SH-SY5Y (cell line): ENCODE results near the gene CAND2.

ENCODE experiments used
- GATA2 ChIP-seq: IDR thresholded peaks from 2 replicates; pipeline ENCODE4 v1.6.1; 2011; ENCODE audit warnings: mild to moderate bottlenecking, low read depth, low read length
- GATA3 ChIP-seq: IDR thresholded peaks from 2 replicates; pipeline ENCODE4 v1.6.1; 2011; ENCODE audit warnings: low read depth, mild to moderate bottlenecking, low read length, moderate library complexity

Gene CAND2

DNA sequence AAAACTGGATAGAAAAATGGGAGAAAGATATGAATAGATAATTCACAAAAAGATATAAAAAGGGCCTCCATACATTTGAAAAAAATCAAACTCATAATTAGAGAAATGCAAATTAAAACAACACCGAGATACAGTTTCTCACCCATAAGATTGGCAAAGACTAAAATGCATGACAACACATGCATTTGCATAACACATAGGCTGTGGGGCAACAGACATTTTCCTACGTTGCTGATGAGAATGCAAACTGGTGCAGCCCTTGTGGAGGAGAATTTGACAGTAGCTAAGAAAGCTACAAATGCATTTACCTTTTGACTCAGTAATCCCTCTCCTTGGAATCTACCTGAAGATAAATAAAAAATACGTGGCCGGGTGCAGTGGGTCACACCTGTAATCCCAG lies 11.4 kb upstream of the CAND2 start:
- TF ChIP-seq GATA3 (no peak), GATA2 (no peak)

DNA sequence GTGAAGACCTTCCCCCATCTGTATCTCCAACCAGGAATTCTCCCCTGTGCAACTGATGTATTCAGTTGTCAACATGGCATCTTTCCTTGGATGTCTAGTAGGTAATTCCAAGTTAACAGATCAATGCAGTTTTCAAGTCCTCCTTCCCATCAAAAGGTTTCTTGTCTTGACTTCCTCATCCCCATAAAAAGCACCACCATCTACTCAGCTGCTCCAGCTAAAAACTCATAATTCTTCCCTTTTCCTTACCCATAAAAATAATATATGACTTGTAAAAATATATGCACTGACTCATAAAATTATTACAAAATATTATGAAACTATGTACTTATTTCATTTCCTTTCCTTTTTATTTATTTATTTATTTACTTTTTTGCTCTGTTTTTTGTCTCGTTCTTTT lies 5.0 kb upstream of the CAND2 start:
- no peak for TF ChIP-seq GATA2
- TF ChIP-seq GATA3 = no peak

DNA sequence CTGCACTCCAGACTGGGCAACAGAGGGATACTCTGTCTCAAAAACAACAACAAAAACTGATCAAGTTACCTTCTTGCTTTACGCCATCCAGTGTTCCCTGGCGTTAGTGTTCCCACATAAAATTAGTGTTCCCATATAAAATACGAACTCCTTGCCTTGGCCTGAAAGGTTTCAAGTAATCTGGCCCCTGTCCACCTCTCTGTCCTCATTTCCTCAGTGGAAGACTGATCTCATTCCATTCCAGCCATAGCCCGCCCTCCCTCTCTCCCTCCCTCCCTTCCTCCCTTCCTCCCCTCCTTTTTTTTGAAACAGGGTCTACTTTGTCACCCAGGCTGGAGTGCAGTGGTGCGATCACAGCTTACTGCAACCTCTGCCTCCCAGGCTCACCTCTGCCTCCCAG lies 2.8 kb upstream of the CAND2 start:
- TF ChIP-seq GATA2 (no peak), GATA3 (no peak)

DNA sequence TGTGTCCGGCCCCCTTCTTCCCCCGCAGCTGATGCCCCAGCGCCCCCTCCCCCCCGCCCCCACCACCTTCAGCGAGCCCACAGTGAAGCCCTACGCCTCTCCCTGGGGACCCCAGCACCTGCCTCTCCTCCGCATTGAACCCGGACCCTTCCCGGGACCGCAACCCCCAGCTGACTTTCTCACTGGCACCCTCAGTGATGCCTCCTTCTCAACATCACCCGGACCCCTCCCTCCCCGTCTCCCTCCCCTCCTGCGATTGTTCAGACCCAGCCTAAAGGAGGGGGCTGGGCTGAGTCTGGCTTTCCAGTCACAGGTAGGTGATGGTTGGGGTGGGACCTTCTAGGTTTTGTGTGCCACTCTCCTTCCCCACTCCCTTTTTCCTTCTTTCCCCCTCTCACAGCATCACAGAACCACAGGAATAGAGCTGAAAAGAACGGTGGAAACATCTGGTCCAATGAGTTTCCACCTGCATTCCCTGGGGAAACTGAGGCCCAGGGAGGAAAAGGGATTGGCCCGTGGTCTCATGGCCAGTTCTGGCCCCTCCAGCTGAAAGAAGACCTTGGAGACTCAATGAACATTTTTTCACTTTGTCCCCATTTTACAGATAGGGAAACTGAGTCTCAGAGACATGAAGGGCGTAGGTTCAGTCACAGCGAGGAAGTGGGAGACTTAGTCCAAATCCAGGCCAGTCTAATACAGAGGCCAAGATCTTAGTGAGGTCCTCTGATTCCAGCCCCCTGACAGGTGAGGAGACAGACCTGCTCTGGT lies 828 bp downstream of the CAND2 start:
- TF ChIP-seq GATA2 (no peak), GATA3 (no peak)

DNA sequence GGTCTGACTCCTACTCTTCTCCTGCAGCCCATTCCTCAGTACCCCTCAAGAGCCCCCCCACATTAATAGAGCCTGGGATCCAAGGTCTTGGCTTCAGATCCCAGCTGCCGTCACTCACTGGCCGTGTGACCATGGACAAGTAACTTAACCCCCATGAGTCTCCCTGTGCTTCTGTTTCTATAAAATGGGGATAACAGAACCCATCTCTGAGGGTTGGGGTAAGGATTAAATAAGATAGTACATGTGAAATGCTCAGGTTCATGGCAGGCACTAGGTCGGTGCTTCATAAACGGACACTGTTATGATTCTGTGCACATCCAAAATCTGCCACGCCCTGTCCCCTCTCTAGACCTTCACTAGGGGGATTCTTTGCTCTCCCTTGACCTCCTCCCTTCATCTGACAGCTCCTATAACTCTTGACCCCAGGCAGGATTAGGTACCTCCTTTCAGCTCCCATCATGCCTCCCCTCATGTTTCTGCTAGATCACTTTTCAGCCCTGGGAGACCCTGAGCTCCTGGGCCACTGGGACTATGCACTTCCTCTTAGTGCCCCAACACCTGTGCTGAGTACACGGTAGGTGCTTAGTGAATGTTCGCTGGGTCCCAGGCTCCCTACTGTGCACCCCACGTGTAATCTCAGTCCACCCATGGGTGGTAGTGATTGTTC lies 1.5 kb downstream of the CAND2 start:
- TF ChIP-seq GATA2 (no peak), GATA3 (no peak)

DNA sequence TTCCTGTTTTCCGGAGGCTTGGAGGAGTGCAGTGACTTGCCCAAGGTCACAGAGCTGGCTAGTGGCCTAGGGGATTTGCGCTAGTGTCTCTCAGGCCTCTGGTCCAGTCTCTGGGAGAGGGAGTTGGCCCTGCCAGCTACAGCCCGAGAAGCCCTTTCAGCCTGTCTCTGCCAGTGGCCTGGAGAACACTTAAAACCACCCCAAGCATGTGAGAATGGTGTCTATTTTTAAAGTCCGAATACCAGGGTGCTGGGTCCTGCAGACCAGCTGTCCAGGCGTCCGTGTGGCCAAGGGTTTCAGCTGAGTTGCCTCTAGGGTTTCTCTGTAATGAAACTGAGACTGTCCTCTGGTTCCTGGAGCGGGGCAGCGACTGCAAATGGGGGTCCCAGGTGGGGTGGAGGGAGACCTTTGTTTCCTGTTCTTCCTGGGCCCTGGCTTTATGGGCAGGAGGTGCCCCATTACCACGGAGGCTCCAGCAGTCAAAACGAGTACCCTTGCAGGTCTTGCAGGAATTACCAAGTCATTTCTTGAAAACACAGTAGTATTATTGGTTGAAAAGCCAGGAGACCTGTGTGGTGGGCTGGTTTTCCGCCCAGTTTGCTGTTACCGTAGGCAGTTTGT lies 2.2 kb downstream of the CAND2 start:
- no peak for TF ChIP-seq GATA3

DNA sequence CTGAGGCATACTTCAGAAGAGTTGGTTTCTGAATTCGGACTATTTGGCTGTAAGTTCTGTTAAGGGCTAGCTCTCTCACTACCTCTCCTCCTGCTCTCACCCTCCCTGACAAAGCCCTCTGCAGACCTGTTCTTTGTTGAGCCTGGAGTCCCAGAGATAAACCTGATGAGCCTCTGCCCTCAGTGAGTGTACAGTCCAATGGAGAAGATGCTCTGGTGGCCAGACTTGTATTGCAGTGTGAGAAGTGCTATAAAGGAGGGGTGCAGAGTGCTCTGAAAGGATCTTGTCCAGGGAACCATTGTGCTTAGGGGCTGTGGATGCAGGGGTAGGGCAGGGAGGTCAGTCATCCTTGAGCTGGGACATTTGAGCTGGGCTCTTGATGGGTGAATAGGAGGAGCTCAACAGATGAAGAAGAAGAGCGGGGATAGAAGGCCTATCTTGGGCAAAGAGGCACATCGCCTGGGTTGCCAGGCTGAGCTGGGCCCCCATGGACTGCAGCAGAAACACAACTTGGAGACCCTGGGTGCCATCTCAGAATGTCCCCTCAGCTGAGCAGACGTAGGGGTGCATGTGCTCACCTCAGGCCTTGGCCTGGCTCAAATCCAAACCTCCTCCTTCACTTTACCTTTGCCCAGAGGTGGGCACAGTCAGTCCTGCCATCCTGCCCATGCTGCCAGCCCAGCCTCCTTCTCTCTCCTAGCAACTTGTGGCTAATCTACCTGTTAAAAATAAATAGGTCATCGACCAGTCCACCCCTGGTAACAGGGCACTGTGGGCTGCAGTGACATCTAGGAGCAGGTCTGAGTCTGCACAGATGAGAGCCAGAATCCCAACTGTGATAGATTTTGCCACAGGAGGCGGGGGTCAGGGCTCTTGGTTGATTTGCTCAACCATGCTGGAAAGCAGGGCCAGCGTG lies 3.3 kb downstream of the CAND2 start:
- no peak for TF ChIP-seq GATA2
- TF ChIP-seq GATA3 = no peak

DNA sequence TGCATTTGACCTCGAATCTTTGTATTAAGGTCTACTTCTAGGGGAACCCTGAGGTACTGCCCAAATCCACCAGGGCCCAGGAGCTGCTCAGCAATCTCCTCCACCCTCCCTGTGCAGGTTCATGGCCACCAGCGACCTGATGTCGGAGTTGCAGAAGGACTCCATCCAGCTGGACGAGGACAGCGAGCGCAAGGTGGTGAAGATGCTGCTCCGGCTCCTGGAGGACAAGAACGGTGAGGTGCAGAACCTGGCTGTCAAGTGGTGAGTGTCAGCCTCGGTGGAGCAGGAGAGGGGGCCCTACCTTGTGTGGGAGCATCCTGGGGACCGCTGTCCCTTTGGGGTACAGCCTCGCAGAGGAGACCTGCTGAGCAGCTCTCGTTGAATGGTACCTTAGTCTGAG lies 6.9 kb downstream of the CAND2 start:
- no peak for TF ChIP-seq GATA3
- TF ChIP-seq GATA2 = no peak

DNA sequence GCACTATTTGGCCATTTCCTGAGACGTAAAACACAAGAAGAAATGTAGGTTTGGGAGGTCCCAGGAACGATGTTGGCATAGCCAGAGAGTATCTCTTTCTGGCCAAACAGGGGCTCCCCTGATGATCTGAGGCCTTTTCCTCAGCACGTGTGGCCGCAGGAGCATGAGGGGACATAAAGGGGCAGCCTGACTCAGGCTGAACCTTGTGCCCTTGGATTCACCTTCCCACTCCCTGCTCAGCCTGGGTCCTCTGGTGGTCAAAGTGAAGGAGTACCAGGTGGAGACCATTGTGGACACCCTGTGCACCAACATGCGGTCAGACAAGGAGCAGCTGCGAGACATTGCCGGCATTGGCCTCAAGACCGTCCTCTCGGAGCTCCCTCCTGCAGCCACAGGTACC lies 10.6 kb downstream of the CAND2 start:
- TF ChIP-seq GATA2 (no peak), GATA3 (no peak)

DNA sequence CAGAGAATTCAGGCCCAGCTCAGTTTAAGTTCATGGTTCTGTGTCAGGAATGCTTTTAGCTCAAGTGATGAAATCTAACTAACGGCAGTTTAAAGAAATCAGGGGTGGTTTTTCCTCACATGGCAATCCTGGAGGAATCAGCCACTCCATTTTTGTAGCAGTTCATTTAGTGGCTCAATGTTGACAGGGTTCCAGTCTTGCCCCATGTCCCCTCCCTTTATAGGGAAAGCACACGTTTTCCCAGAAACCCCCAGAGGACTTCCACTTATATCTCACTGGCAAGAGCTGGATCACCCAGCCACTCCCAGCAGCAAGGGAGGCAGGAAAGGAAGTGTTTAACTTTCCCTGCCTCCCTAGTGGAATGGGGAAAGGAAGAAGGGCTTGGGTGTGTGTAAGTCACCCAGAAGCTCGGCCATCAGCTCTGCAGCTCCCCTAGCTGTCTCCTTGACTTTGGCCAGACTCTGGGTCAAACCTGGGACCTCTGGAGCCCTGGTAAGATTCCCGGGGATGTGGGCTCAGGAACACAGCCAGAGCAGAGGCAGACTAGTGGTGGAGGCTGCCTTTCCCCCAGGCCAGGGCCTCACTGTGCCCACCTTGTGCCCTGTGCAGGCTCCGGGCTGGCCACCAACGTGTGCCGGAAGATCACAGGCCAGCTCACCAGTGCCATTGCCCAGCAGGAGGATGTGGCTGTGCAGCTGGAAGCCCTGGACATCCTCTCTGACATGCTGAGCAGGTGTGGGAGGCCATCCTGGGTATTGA lies 11.3 kb downstream of the CAND2 start:
- TF ChIP-seq GATA3 (no peak), GATA2 (no peak)

DNA sequence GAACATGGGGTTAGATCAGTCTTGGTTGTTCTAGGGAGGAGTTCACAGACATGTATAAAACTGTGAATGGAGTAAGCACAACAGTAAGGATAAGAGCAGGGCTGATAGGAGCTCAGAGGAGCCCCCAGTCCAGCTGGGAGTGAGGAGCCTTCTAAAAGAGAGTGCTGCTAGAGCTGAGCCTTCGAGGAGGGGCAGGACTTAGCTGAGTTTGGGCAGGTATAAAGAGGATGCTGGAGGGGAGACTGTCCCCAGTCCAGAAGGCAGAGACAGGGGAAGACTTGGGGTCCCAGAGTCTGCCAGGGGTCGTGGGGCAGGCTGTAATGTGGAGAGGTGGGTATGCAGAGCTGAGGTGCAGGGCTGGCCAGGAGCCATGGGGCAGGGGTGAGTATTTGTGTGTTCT lies 12.1 kb downstream of the CAND2 start:
- TF ChIP-seq GATA3 (no peak), GATA2 (no peak)

DNA sequence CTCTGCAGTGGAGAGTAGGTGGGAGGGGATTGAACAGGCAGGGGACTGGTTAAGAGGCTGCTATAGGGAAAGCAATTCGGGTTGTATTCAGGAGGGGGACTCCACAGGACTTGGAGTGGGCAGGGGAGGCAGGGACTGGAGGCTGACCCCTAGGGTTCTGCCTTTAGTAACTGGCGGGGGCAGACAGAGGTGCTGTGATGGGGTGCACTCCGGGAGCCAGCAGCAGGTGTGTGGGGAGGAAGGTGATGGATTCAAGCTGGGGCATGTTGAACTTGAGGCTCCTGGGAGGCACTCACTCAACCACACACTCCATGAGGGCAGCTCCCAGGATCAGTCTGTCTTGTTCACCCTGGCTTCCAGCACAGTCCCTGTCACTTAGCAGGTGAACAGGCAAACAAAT lies 12.5 kb downstream of the CAND2 start:
- TF ChIP-seq GATA3 = no peak
- TF ChIP-seq GATA2 = no peak

DNA sequence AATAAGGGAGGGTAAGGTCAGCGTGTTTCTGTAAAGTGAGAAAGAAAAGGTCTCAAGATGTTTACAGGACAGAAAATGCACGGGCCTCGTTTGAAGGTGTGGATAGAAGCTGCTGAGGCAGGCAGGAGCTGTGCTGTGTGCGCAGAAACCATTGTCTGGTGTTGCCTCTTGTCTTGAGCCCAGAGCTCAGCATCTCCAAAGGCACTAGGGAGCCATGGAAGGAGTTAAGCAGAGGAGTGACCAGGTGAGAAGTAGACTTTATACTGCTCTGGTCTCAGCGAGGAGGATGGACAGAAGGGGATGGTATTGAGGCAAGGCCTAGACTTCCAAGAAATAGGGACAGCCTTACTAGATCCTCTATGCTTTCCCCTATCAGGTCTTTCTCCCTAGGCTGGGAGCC lies 13.0 kb downstream of the CAND2 start:
- no peak for TF ChIP-seq GATA3
- no peak for TF ChIP-seq GATA2

DNA sequence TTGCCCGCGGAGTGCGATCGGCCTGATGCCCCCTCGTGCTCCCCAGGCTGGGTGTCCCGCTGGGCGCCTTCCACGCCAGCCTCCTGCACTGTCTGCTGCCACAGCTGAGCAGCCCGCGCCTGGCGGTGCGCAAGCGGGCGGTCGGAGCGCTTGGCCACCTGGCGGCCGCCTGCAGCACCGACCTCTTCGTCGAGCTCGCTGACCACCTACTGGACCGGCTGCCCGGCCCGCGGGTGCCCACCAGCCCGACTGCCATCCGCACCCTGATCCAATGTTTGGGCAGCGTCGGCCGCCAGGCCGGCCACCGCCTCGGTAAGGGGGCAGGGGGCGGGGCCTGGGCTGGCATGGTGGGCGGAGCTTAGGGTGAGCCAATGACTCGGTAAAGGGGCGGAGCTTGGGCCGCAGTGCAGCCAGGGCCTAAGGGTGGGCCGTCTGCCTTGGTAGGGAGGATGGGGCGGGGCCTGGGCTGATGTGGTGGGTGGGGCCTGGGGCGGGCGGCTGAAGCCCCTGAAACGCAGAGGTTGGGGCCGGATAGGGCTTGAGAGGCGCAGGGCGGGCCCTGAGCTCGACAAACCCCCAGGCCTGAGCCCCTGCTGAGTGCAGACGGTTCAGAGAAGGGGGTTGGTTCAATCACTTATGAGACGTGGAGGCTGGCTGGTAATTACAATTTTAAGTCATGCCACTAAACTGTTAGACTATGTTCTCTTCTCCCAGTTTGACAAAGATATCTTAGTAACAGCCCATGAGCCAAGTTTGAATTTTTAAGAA lies 13.7 kb downstream of the CAND2 start:
- no peak for TF ChIP-seq GATA2

DNA sequence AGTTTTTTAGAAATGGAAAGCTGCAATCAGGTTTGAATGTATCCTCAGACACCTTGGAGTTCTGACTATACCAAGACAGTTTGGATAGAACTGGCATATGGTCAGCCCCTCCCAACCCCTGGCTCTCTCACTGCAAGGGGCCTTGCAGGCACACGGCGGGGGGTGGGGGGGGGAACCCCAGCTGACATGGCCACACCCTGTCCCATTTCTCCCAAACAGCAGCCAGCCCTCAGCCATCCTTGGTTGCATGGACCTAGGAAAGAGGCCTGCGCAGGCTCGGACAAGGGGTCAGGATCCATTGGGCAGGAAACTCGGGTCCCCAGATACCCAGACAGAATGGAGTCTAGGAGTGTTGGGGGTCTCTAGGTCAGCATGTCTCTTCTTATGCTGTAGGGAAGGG lies 14.5 kb downstream of the CAND2 start:
- TF ChIP-seq GATA3 (no peak), GATA2 (no peak)
